ENCODE data around the gene TNFRSF4. TPM values are rescaled to one million over a fixed set of nuclear protein-coding genes. Genes with fewer than 3 reads are reported as not detected.

TNFRSF4 gene
- polyA plus RNA-seq, 1 donor = 3.2 TPM

DNA sequence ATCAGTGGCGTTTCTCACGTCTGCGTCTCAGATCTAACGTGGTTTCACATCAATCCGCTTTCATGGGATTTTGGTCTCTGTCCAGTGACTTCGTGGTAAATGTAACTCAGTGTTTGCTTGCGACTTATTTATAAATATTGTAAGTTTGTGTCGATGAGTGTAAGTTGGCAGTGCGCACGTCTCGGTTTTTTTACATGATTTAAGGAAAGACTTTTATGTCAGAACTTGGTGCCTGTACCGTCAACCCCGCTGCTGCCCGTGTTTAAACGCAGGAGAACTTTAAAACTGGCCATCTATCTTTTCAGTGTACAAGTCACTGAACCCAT is 19.6 kb upstream of the TNFRSF4 start:
- DNase-seq (ENCODE audit: low read depth) = no peak

DNA sequence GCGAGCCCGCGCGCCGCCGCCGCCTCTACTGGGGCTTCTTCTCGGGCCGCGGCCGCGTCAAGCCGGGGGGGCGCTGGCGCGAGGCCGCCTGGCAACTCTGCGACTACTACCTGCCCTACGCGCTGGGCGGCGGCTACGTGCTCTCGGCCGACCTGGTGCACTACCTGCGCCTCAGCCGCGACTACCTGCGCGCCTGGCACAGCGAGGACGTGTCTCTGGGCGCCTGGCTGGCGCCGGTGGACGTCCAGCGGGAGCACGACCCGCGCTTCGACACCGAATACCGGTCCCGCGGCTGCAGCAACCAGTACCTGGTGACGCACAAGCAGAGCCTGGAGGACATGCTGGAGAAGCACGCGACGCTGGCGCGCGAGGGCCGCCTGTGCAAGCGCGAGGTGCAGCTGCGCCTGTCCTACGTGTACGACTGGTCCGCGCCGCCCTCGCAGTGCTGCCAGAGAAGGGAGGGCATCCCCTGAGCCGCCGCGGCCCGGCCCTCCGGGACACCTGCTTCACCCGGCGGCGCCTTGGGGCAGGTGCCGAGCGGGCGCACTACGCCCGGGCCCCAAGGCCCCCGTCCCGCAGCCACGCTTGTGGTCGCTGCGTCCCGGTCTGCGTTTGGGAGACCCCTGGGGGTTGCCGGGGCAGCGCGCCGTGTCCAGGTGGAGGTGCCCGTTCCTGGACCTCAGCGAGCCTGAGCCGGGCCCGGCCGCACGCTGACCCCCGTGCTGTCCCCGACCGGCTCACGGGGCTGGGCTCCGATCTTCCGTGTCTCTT is 19.0 kb upstream of the TNFRSF4 start:
- no peak for DNase-seq (ENCODE audit: low read depth)

DNA sequence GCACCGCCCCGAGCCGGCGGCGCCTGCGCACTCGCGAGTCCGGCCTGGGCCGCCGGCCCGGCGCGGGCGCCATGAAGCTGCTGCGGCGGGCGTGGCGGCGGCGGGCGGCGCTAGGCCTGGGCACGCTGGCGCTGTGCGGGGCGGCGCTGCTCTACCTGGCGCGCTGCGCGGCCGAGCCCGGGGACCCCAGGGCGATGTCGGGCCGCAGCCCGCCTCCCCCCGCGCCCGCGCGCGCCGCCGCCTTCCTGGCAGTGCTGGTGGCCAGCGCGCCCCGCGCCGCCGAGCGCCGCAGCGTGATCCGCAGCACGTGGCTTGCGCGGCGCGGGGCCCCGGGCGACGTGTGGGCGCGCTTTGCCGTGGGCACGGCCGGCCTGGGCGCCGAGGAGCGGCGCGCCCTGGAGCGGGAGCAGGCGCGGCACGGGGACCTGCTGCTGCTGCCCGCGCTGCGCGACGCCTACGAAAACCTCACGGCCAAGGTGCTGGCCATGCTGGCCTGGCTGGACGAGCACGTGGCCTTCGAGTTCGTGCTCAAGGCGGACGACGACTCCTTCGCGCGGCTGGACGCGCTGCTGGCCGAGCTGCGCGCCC is 18.3 kb upstream of the TNFRSF4 start, which contains the start of gene B3GALT6:
TSS of gene B3GALT6 (plus strand) at position 30 of the 588 bp plus-strand sequence. CDS start at position 72, 42 bp downstream.
- no peak for DNase-seq (ENCODE audit: low read depth)

DNA sequence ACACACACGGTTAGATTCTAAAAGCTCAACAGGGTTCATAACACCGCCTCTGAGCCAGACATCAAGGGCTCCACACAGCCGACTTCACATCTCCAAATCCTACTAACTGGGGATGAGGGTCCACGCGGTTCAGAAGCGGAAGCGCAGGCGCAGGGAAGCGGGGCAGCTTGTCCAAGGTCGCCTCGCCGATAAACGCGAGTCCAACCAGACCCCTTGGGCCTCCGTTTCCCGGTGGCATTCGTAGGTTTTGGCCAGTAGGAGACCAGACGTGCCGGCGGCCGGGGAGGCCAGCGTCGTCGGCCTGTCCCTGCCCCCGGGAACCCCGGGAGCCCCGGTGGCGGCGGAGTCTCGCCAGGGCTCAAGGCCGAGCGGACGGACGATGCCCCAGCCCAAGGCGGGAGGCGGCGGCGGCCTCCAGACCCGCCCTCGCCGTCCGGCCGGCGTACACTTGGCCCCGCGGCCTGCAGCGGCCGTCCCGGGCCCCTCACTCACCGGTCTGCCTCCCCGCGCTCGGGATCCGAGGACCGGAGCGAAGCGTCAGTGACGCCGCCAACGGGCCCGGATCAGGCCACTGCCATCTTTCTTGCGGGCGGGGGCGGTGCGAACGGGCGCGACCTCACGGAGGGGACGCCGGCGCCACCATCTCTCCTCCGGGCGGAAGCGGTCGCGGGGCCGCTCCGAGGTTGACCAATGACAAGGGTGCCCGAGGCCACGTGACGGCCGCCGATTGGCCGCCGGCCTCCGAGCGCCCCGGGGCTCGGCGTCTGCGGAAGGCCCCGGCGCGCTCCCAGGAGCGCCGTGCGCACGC is 17.7 kb upstream of the TNFRSF4 start, which contains the start of gene SDF4:
TSS of gene SDF4 (minus strand) at position 602 of the 808 bp plus-strand sequence. CDS start 3,229 bp downstream, outside the sequence.
- DNase-seq (ENCODE audit: low read depth) = peak; percentile 89

DNA sequence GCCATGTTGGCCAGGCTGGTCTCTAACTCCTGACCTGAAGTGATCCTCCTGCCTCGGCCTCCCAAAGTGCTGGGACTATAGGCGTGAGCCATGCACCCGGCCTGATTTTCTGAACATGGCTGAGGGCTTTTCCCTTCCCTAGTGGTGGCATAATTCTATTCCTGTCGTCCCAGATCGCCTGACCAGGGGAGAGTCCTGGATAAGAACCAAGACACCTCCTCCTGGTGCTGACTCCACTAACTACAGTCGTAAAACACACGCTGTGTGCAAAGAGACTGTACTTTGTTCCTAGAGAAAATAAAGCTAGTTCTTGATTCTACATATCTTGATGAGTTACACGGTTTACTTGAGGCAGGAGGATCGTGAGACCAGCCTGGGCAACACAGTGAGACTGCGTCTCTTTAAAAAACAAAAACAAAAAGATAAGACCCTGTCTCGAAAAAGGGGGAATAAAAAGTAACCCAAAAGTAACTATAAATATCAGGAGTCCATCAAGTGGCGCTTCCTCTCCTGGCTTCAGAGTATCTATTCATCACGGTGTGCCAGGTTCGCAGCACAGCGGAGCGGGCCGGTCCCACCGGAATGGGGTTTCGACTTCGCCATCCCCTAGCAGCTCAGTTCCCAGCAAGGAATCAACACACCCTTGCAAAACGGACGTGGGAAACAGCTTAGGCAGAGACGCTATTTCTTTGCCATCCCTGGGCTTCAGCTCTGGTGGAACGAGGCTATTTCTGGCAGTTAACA is 16.9 kb upstream of the TNFRSF4 start:
- DNase-seq (ENCODE audit: low read depth) = no peak

DNA sequence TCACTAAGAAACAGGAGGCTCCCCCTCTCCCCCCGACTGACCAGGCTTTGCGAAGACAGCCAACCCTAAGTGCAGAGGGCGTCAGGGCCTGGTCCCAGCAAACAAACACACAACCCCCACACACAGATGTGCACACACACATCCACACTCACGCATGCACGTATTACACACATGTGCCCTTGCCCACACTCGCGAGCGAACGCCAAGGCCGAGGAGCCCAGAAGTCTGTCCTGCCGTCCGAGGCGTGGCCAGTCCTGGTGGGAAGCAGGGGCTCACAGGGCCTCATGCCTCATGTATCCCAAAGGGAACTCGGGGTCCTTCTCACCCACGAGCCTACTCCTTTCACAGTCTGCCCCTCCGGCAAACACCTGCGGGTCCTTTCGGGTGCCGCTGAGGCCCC is 15.8 kb upstream of the TNFRSF4 start:
- DNase-seq (ENCODE audit: low read depth) = no peak

DNA sequence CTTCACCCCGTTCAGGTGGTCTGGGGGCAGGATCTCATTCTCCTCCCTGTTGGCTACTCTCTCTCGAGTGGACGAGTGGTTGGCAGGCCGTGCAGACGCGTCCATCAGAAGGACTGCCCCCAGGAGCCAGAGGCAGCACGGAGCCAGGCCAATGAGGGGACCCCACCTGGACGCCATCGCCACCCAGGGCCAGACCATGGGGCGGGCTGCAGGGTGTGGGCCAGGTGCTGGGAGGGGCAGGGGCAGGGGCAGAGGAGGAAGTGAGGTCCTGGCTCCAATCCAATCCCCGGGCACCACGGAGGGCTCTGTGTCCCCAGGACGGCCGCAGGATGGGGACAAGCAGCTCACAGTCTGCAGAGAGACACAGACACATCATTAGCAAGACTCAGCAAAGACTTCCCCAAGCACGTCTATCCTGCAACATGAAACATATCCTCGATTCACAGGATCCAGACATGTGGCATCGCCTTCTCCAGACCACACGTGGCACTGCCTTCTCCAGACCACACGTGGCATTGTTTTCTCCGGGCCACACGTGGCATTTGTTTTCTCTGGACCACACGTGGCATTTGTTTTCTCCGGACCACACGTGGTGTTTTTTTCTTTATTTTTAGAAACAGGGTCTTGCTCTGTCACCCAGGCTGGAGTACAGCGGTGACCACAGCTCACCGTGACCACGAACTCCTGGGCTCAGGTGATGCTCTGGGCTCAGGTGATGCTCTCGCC is 14.8 kb upstream of the TNFRSF4 start:
- DNase-seq (ENCODE audit: low read depth) = no peak

DNA sequence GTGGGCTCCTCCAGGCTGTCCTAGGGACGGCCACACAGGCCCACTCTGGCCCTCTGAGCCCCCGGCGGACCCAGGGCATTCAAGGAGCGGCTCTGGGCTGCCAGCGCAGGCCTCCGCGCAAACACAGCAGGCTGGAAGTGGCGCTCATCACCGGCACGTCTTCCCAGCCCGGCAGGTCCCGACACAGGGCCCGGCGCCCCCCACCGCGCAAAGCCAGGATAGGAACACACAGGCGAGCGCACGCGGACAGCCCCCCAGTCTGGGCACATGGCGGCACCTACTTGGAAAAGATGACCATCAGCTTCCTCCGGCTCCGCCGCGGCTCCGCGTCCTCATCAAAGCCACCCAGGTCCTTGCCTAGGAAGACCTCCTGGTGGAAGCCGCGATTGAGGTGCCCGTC is 14.2 kb upstream of the TNFRSF4 start:
- no peak for DNase-seq (ENCODE audit: low read depth)

DNA sequence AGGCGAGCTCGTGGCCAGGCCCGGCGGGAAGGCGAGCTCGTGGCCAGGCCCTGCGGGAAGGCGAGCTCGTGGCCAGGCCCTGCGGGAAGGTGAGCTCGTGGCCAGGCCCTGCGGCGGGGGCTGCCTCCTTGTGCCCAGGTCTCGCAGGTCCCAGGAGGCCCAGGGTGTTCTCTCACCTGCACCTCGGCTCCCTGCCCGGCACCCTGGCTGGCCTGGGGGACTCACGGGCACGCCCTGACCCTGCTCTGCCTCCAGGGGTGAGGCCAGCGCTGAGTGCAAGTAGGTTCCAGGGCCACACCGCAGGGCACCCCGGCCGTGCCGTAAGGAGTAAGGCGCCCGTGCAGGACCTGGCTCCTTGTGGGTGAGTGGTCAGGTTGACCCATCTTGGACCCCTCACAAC is 13.4 kb upstream of the TNFRSF4 start:
- DNase-seq (ENCODE audit: low read depth) = no peak

DNA sequence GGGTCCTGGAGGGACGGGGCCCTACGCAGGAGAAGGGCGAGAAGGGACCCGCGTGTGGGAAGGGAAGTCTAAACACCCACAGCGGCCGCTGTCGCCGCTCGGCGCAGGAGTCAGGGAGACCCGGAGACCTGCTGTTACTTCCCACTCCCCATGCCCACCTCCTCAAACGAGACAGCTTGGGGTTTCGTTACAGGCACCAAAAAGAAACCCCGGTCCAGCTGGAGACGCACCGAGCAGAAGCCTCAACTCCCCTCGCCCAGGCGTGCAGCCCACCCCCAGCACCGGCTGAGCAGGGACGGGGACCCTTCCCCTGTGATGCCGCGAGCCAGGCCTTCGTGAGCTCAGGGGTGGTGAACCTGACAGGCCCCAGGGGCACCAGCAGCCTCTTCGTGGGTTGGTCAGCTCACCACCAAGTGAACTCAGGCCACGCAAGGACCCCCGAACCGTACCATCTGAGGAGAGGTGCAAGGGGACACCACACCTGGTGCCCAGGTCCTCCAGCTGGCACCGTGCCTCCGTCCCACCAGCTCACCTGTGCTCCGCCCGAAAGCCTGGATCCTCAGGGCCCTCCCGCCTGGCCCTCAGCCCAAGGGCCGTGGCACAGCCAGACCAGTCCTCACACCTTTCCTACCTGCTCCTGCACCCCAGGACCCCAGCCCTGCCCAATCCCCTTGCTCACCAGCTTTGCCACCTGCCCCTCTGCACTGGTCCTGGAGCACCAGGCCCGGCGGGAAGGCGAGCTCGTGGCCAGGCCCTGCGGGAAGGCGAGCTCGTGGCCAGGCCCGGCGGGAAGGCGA is 12.8 kb upstream of the TNFRSF4 start:
- no peak for DNase-seq (ENCODE audit: low read depth)

DNA sequence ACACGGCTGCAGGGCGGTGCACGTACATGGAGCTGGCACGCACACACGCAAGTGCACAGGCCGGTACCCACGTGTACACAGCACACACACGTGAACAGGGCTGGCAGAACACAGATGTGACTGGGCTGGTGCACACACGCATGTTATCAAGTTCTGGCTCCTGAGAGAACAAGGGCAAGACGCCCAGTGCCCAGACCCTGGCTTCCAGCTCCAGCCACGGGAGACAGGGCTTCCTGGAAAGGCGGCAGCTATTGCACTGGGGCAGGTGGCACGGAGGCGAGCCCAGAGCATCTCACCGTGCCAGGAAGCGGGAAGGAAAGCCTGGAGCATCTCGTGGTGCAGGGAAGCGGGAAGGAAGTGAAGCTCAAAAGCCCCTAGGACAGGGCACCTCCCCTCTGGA is 12.0 kb upstream of the TNFRSF4 start:
- DNase-seq (ENCODE audit: low read depth) = no peak

DNA sequence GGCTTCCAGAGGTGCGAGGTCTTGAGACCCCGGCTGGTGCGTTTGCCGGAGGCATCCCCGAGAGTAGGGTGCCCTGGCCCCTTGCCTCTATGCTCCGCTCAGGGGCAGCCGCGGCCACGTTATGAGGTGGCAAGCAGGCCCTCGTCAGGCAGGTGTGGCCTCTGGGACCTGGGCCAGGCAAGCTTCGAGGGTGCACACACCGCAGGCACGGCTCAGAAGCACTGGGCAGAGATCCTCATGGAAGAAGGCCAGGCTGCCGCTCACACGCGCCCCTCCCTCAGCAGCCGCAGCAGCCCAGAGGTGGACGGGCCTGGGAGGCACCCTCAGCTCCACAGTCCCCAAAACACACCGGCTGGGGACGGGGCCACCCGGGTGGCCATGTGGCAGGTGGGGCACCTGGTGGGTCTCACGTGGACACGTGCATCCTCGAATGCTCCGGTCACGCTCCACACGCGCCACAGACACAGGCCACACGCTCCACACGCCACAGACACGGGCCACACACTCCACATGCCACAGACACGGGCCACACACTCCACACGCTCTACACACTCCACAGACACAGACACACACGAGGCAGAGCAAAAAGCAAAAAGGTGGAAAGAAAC is 11.4 kb upstream of the TNFRSF4 start:
- no peak for DNase-seq (ENCODE audit: low read depth)

DNA sequence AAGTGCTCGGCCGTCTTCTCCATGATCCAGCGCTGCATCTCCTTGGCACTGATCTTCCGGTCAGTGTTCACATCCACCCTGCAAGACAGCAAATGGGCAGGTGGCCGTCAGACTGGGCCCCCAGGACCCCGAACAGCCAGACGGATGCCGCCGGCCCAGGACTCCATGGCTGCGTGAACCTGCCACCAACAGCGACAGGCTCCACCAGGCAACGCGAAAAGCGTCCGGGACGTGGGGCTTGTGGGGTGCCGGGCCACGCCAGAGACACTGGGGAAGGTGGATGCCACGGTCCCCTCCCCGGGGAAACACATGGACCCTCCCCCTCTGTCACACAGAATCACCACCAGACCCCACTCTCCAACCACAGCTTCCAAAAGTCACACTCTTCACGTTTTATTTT is 9.9 kb upstream of the TNFRSF4 start:
- no peak for DNase-seq (ENCODE audit: low read depth)

DNA sequence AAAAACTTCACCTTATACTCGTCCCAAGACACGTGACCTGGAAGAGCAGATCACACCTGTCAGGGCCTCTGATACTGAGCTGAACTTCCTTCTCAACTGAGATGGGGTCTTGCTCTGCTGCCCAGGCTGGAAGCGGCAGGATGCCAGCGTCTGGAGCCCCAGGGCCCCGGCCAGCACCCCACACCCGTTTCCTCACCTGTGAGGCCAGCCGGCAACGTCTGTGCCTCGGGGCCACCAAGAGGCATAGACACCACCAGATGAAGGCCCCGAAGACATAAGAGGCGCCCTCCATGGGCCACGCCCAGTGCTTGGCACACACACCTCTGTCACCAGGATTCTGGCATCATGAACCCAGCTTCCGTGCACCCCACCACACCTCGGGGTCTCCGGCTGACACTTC is 9.4 kb upstream of the TNFRSF4 start:
- DNase-seq (ENCODE audit: low read depth) = no peak

DNA sequence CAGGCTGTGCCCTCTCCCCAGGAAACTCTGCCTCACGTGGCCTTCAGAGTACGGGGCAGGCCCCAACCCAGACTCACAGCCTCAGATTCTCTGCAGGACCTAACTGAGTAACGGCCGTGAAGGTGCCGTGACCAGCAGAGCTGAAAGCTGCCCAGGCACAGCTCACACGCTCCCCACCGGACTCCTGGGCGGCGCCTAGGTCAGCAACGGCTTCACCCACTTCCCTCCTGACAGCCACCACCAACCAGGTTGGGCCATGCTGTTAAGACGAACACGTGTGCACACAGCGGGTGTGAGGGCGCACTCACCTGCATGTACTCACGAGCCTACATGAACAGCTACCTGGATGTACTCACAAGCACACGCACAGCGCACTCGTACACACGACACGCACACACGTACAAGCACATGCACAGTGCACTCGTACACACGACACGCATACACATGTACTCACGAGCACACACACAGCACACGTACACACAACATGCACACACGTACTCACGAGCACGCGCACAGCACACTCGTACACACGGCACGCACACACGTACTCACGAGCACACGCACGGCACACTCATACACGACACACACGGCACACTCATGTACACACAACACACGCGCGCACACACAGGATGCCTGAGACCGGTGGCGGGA is 8.7 kb upstream of the TNFRSF4 start:
- no peak for DNase-seq (ENCODE audit: low read depth)

DNA sequence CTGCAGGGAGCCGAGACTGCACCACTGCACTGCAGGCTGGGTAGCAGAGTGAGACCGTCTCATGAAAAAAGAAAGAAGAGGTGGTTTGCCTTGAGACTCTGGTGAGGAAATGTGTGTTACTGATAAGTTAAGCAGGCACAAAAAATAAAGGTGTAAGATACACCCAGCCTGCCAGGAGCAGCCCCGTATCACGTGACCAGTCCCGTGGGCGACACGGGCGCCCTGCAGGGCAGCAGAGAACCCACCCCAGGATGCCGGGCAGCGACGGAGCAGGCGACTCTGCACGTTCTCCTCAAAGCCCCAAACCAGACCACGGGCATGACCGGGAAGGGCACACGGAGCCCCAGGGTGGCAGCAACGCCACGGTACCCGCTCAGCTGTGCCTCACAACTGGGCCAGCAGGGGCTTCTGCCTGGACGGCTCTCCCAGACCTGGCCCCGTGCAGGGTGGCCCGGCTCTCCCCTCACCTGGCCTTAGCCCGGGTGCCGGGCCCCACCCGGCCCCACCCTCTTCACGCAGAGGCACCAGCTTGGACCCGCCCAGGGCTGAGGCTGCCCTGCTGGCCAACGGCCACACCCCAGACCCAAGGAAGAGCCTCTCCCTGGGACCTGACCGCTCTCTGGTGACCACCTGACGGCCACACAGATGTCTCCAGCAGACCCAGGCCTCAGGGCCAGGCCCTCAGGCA is 8.1 kb upstream of the TNFRSF4 start:
- no peak for DNase-seq (ENCODE audit: low read depth)

DNA sequence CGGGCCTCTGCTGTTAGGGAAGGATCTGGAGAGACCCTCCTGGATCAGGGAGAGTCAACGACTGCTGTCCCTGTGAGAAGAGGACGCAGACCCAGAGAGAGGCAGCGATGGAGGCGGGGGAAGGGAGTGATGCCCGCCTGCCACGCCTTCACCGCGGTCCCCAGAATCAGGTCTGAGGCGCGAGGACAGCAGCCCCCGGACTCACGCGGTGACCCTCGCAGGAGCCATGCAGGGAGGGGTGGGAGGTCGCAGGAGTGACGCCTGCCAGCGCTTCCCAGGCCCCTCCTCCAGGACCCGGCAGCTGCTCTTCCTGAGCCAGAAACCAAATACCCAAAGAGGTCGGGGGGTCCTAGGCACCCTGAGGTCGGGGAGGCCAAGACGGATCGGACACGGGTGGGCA is 6.2 kb upstream of the TNFRSF4 start:
- no peak for DNase-seq (ENCODE audit: low read depth)

DNA sequence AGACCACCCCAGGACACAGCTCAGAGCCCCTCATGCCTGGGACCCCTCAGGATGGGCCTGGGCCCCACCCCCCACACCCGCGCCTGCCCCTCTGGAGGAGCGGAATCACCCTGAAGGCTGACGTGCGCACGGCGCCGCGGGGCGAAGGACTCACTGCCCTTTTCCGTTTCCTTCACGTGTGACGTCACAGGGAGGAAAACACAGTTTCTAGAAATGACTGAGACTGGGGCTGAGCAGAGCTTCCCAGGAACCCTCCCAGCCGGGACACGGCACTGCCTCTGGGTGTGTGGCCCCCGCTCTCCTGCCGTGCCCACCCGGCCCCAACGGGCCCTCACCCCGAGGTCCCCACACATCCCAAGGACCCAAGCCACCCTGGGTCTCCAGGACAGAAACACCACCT is 5.4 kb upstream of the TNFRSF4 start:
- no peak for DNase-seq (ENCODE audit: low read depth)
